GM23248 (cell line): ENCODE data around the gene NCOR2.

ENCODE experiments used
- EZH2 ChIP-seq: fragments of 200-600 bp; sonication (generic); IDR thresholded peaks from 2 replicates; pipeline ENCODE4 v1.6.1; 2018; ENCODE audit warnings: antibody characterized with exemption, mild to moderate bottlenecking; ENCODE audit not compliant: insufficient read depth, poor library complexity, severe bottlenecking
- EZH2phosphoT487 ChIP-seq: fragments of 200-600 bp; sonication (generic); IDR thresholded peaks from 2 replicates; pipeline ENCODE4 v1.6.1; 2018; ENCODE audit warnings: antibody characterized with exemption, moderate library complexity, mild to moderate bottlenecking, low read depth; ENCODE audit not compliant: insufficient read depth

DNA sequence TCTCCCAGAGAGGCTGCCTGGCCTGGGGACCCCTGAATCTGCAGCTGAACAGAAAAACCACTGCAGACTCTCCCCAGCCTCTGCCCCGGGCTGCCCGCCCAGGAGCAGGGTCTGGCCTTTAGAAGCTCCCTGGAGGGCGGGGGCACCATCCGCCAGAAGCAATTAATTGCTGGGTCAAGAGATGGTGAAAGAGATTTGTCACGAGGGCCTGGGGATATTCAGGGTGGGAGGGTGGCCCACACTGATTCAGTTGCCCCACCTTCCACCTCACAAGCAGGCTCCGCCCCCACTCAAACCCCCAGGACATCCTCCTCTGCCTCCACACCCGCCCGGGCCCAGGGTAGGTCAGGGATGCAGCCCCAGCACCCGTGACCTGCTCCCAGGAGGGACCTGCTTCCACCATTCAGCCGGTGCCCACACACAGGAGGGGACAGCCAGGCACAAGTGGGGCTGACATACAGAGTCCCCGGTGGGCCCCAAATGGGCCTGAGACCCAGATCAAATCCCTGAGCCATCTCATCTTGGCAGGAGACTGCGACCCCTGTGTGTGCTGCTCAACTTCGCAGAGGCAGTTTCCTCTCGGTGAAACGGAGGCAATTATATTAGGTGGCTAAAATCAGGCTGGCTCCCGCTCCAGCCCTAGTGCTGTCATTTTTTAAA lies 23.0 kb downstream of the NCOR2 start:
- TF ChIP-seq EZH2phosphoT487 (no peak), EZH2 (no peak)
